GM12873 (cell line): Measurements from ENCODE around the gene DDIT3.

Source experiments
- CTCF ChIP-seq: IDR thresholded peaks from 2 replicates; pipeline ENCODE4 v1.5.1; 2012; ENCODE audit warnings: low read depth, mild to moderate bottlenecking, moderate library complexity, low read length, control low read depth; ENCODE audit not compliant: insufficient read depth; ENCODE audit errors: missing control alignments

The DDIT3 gene

GRCh38 chr12:57476993-57477709 lies 43.2 kb downstream of the DDIT3 start:
- TF ChIP-seq CTCF, result no peak

GRCh38 chr12:57476162-57476992 lies 43.9 kb downstream of the DDIT3 start:
- peak; percentile 78 for TF ChIP-seq CTCF

- TF ChIP-seq CTCF, result no peak
These were observed 44.8 kb downstream of the DDIT3 start for GRCh38 chr12:57475271-57476161.

- TF ChIP-seq CTCF, result no peak
These were observed 45.5 kb downstream of the DDIT3 start for GRCh38 chr12:57474862-57475261.

- TF ChIP-seq CTCF, result no peak
These were observed 45.9 kb downstream of the DDIT3 start for GRCh38 chr12:57474430-57474829.

- no peak for TF ChIP-seq CTCF
These were observed 46.4 kb downstream of the DDIT3 start for GRCh38 chr12:57473886-57474285.
